ENCODE measurements around the gene ASMTL.
"Not testable (repeated sequence)": the region's sequence is repeated elsewhere in the genome, so short reads cannot be mapped to it uniquely, and the experiment has no call there.

The ASMTL gene

GRCh38 chrX:1484638-1485019, 31.9 kb upstream of the ASMTL start:
- no peaks in the 10 kb centered on the region for H3K9me3 ChIP-seq (ENCODE audit: low read depth, low read length)
- no peak overlapping the region for H3K4me3 ChIP-seq
- no peak overlapping the region for H3K9ac ChIP-seq (ENCODE audit: insufficient read length)
- no peaks in the 10 kb centered on the region for H3K36me3 ChIP-seq (ENCODE audit: insufficient read depth, low read length)
- DNase-seq (ENCODE audit: low read depth, low spot score), result no peak
- TF ChIP-seq FOXP2 (optimal IDR thresholded peaks at IDR 0.05; ENCODE audit: control extremely low read depth, extremely low read length, insufficient read depth) (no peak), POLR2AphosphoS5 (IDR thresholded peaks at IDR 0.05; ENCODE audit: borderline replicate concordance, low read depth, low read length) (no peak), EZH2 (IDR thresholded peaks at IDR 0.05) (no peak)
- H3K27ac ChIP-seq, result no peak overlapping the region

GRCh38 chrX:1483843-1484637, 31.3 kb upstream of the ASMTL start:
- Histone ChIP-seq H3K36me3 (ENCODE audit: insufficient read depth, low read length) (no peaks in the 10 kb centered on the region), H3K9ac (ENCODE audit: insufficient read length) (no peak overlapping the region), H3K9me3 (ENCODE audit: low read depth, low read length) (no peaks in the 10 kb centered on the region), H3K4me3 (no peak overlapping the region), H3K27ac (no peak overlapping the region)
- no peak for DNase-seq (ENCODE audit: low read depth, low spot score)
- no peak for TF ChIP-seq EZH2 (IDR thresholded peaks at IDR 0.05)
- TF ChIP-seq FOXP2 (optimal IDR thresholded peaks at IDR 0.05; ENCODE audit: control extremely low read depth, extremely low read length, insufficient read depth), result no peak
- TF ChIP-seq POLR2AphosphoS5 (IDR thresholded peaks at IDR 0.05; ENCODE audit: borderline replicate concordance, low read depth, low read length), result no peak

GRCh38 chrX:1482530-1482928, 29.8 kb upstream of the ASMTL start:
- H3K36me3 ChIP-seq (ENCODE audit: insufficient read depth, low read length); H3K9me3 ChIP-seq (ENCODE audit: low read depth, low read length); DNase-seq (ENCODE audit: low read depth, low spot score): not testable (repeated sequence)
- Histone ChIP-seq H3K9ac (ENCODE audit: insufficient read length) (peak overlapping the region; percentile 72), H3K27ac (peak overlapping the region; percentile 98), H3K4me3 (peak overlapping the region; percentile 68)

GRCh38 chrX:1481636-1482529, 29.2 kb upstream of the ASMTL start:
- peak overlapping the region; percentile 72 for H3K9ac ChIP-seq (ENCODE audit: insufficient read length)
- peak overlapping the region; percentile 68 for H3K4me3 ChIP-seq
- peak overlapping the region; percentile 98 for H3K27ac ChIP-seq

GRCh38 chrX:1480082-1480785, 27.5 kb upstream of the ASMTL start:
- H3K4me3 ChIP-seq, result no peak overlapping the region
- no peak overlapping the region for H3K9ac ChIP-seq (ENCODE audit: insufficient read length)
- H3K36me3 ChIP-seq (ENCODE audit: insufficient read depth, low read length), result no peaks in the 10 kb centered on the region
- no peak for DNase-seq (ENCODE audit: low read depth, low spot score)
- no peak overlapping the region for H3K27ac ChIP-seq
- 0 out of 2 replicates have a peak, but pooled peaks cover 3% of the 10 kb centered on the region for H3K9me3 ChIP-seq (ENCODE audit: low read depth, low read length)
- no peak for TF ChIP-seq EZH2 (IDR thresholded peaks at IDR 0.05)

More at GRCh38 chrX:1481636-1482529, 29.2 kb upstream of the ASMTL start:
- TF ChIP-seq EZH2 (IDR thresholded peaks at IDR 0.05) (no peak), POLR2AphosphoS5 (IDR thresholded peaks at IDR 0.05; ENCODE audit: borderline replicate concordance, low read depth, low read length) (peak; percentile 62; the same call in 1 of the 2 replicates), FOXP2 (optimal IDR thresholded peaks at IDR 0.05; ENCODE audit: control extremely low read depth, extremely low read length, insufficient read depth) (no peak)
- Histone ChIP-seq H3K36me3 (ENCODE audit: insufficient read depth, low read length) (no peaks in the 10 kb centered on the region), H3K9me3 (ENCODE audit: low read depth, low read length) (0 out of 2 replicates have a peak, but pooled peaks cover 3% of the 10 kb centered on the region)
- peak; percentile 60 for DNase-seq (ENCODE audit: low read depth, low spot score)

- no peak for TF ChIP-seq EZH2 (IDR thresholded peaks at IDR 0.05)
- TF ChIP-seq POLR2AphosphoS5 (IDR thresholded peaks at IDR 0.05; ENCODE audit: borderline replicate concordance, low read depth, low read length), result no peak
- no peak for TF ChIP-seq FOXP2 (optimal IDR thresholded peaks at IDR 0.05; ENCODE audit: control extremely low read depth, extremely low read length, insufficient read depth)
- H3K36me3 ChIP-seq (ENCODE audit: insufficient read depth, low read length), result no peaks in the 10 kb centered on the region
- no peak for DNase-seq (ENCODE audit: low read depth, low spot score)
- H3K4me3 ChIP-seq, result no peak overlapping the region
- H3K9me3 ChIP-seq (ENCODE audit: low read depth, low read length), result 0 out of 2 replicates have a peak, but pooled peaks cover 3% of the 10 kb centered on the region
- H3K27ac ChIP-seq, result no peak overlapping the region
- H3K9ac ChIP-seq (ENCODE audit: insufficient read length), result no peak overlapping the region
These were observed 25.2 kb upstream of the ASMTL start for GRCh38 chrX:1477801-1478458.

GRCh38 chrX:1477229-1477628, 24.5 kb upstream of the ASMTL start:
- DNase-seq (ENCODE audit: low read depth, low spot score), result no peak
- Histone ChIP-seq H3K9ac (ENCODE audit: insufficient read length) (no peak overlapping the region), H3K27ac (no peak overlapping the region), H3K9me3 (ENCODE audit: low read depth, low read length) (0 out of 2 replicates have a peak, but pooled peaks cover 3% of the 10 kb centered on the region), H3K4me3 (no peak overlapping the region), H3K36me3 (ENCODE audit: insufficient read depth, low read length) (no peaks in the 10 kb centered on the region)
- TF ChIP-seq EZH2 (IDR thresholded peaks at IDR 0.05), result no peak
- no peak for TF ChIP-seq FOXP2 (optimal IDR thresholded peaks at IDR 0.05; ENCODE audit: control extremely low read depth, extremely low read length, insufficient read depth)
- no peak for TF ChIP-seq POLR2AphosphoS5 (IDR thresholded peaks at IDR 0.05; ENCODE audit: borderline replicate concordance, low read depth, low read length)

GRCh38 chrX:1476682-1477081, 24.0 kb upstream of the ASMTL start:
- H3K9me3 ChIP-seq (ENCODE audit: low read depth, low read length), result 0 out of 2 replicates have a peak, but pooled peaks cover 3% of the 10 kb centered on the region
- H3K27ac ChIP-seq, result no peak overlapping the region
- DNase-seq (ENCODE audit: low read depth, low spot score), result no peak
- TF ChIP-seq EZH2 (IDR thresholded peaks at IDR 0.05) (no peak), FOXP2 (optimal IDR thresholded peaks at IDR 0.05; ENCODE audit: control extremely low read depth, extremely low read length, insufficient read depth) (no peak), POLR2AphosphoS5 (IDR thresholded peaks at IDR 0.05; ENCODE audit: borderline replicate concordance, low read depth, low read length) (no peak)
- H3K36me3 ChIP-seq (ENCODE audit: insufficient read depth, low read length), result no peaks in the 10 kb centered on the region
- H3K4me3 ChIP-seq, result no peak overlapping the region
- H3K9ac ChIP-seq (ENCODE audit: insufficient read length), result no peak overlapping the region

All from SK-N-MC (cell line).